K562 (cell line): ENCODE data around the gene STMN3. TPM values are rescaled to one million over a fixed set of nuclear protein-coding genes. Genes with fewer than 3 reads are reported as not detected.

Experiments
- ARID1B ChIP-seq: fragments of 450-650 bp; IDR thresholded peaks from 2 replicates; pipeline ENCODE4 v1.6.1; 2016; ENCODE audit warnings: antibody characterized with exemption, mild to moderate bottlenecking, inconsistent platforms
- ATF7 ChIP-seq: fragments of 450-650 bp; IDR thresholded peaks from 2 replicates; pipeline ENCODE4 v1.7.1; 2014; ENCODE audit warnings: mild to moderate bottlenecking, moderate library complexity
- CHD4 ChIP-seq: fragments of 200-600 bp; sonication (generic); IDR thresholded peaks from 3 replicates; pipeline ENCODE4 v1.6.1; 2012; ENCODE audit warnings: low read depth, mild to moderate bottlenecking, mixed read lengths, low read length, inconsistent platforms; ENCODE audit not compliant: insufficient read depth, insufficient replicate concordance, poor library complexity, severe bottlenecking
- ILF3 ChIP-seq: fragments of 450-650 bp; IDR thresholded peaks from 2 replicates; pipeline ENCODE4 v1.6.1; 2018; ENCODE audit warnings: antibody characterized with exemption, mild to moderate bottlenecking, moderate library complexity, borderline replicate concordance
- POLR2A ChIP-seq: fragments of 450-650 bp; conservative IDR thresholded peaks from 2 replicates; pipeline ENCODE4 v1.6.1; 2016
- POLR2AphosphoS5 ChIP-seq: IDR thresholded peaks from 2 replicates; pipeline ENCODE4 v1.6.1; 2011; ENCODE audit warnings: mild to moderate bottlenecking, low read depth, low read length, moderate library complexity; ENCODE audit not compliant: control insufficient read depth, insufficient read depth
- SMARCA4 ChIP-seq: fragments of 450-650 bp; IDR thresholded peaks from 2 replicates; pipeline ENCODE4 v1.6.1; 2016
- STAT5A ChIP-seq: IDR thresholded peaks from 2 replicates; pipeline ENCODE4 v1.6.1; 2012; ENCODE audit warnings: low read length, inconsistent platforms, borderline replicate concordance
- TAL1 ChIP-seq: fragments of 450-650 bp; IDR thresholded peaks from 2 replicates; pipeline ENCODE4 v1.6.1; 2016; ENCODE audit warnings: mild to moderate bottlenecking
- THRB ChIP-seq: fragments of 450-650 bp; formaldehyde crosslinking; conservative IDR thresholded peaks from 2 replicates; pipeline ENCODE4 v1.4.0; 2022; ENCODE audit warnings: mild to moderate bottlenecking, missing genetic modification characterization
- USF1 ChIP-seq: sonication (generic); formaldehyde crosslinking; IDR thresholded peaks from 2 replicates; pipeline ENCODE4 v1.9.0; 2022; ENCODE audit warnings: mild to moderate bottlenecking, missing genetic modification reagents
- ZBTB7A ChIP-seq: IDR thresholded peaks from 2 replicates; pipeline ENCODE4 v1.6.1; 2011; ENCODE audit warnings: low read depth, mild to moderate bottlenecking, low read length, moderate library complexity, borderline replicate concordance; ENCODE audit not compliant: control insufficient read depth
- ZNF239 ChIP-seq: fragments of 250-450 bp; sonication (Bioruptor Pico); IDR thresholded peaks from 2 replicates; pipeline ENCODE4 v1.4.0; 2020; ENCODE audit warnings: mild to moderate bottlenecking
- ZNF24 ChIP-seq: fragments of 450-650 bp; IDR thresholded peaks from 2 replicates; pipeline ENCODE4 v1.6.1; 2016
- polyA plus RNA-seq, 8 experiments: library from polyadenylated mRNA; depleted of rRNA in 4 of 8; stranded (reverse) in 5 of 8; unstranded in 3 of 8; fragments of >200 nt; fragmentation: Nextera tagmentation in 2 of 8; fragmentation: Illumina TruSeq in 1 of 8; extraction: Ambion mirVana in 2 of 8; extraction: Trizol in 1 of 8; gene quantifications; 2 replicates each; pipeline versions ENCODE4 v1.2.1 to v1.2.3, GENCODE V29; 2011 to 2014; ENCODE audit warnings: inconsistent platforms in 1 of 8, missing spikeins in 1 of 8
- total RNA-seq, 7 experiments: library from RNA; depleted of rRNA in 6 of 7; stranded (reverse); fragments of >200 nt in 6 of 7; fragmentation: Illumina TruSeq in 2 of 7; extraction: Trizol in 2 of 7; gene quantifications; 2 replicates each; pipeline versions ENCODE4 v1.2.1 to v1.2.3, GENCODE V29; 2011 to 2021; ENCODE audit warnings: low replicate concordance in 1 of 7
- TF ChIP-seq, protein P1 (sequence below): sonication (generic); formaldehyde crosslinking; IDR thresholded peaks from 2 replicates; pipeline ENCODE4 v1.8.1; 2023; ENCODE audit warnings: mild to moderate bottlenecking, missing genetic modification reagents
- TF ChIP-seq, protein P2 (sequence below): fragments of 450-650 bp; formaldehyde crosslinking; IDR thresholded peaks from 2 replicates; pipeline ENCODE4 v1.4.0; 2020; ENCODE audit warnings: mild to moderate bottlenecking, moderate library complexity
- TF ChIP-seq, protein P3 (sequence below): fragments of 250-450 bp; sonication (Bioruptor Pico); IDR thresholded peaks from 2 replicates; pipeline ENCODE4 v1.4.0; 2020

Gene STMN3
- total and polyA plus RNA-seq, 9 of the 15 experiments (the other 6 are each of a cell fraction or from before 2014, with no cell fraction given) = 0.70 to 65.6 (median 29.4) TPM

DNA sequence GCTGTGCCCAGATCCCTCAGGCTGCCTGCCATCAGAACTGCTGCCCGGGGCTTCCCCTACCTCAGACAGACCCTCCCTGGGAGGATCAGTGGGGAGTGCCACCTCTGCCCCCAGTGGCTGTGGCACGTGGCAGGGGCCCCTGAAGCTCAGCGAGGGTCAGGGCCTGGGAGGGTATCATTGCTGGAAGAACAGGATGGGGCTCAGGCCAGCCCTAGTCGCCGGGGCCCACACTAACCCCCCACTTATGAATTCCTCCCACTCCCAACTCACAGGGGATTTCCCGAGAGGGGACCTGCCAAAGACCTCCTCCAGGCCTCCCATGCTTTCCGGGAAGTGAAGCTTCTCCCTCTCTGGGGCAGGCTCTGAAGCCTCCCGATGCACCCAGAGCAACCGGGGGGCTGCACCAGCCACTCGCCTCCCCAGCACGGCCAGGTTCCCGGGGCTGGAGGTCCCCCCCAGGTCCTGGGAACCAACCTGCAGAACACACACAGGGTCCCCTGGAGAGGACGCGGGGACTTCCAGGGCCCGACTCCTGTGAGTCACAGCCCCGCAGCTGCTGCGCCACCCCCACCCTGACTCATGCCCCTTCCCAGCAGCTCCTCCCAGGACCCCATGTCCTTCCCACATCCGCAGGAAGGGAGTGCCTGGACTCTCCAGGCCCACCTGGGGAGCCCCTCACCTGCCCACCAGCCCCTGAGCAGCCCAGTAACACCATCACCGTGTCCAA, 45.7 kb upstream of the STMN3 start (continued):
- TF ChIP-seq THRB (CRISPR knock-in tag) (peak; percentile 50; the same call in 1 of the 2 replicates), ZBTB7A (peak; percentile 80; the same call in 1 of the 2 replicates), POLR2AphosphoS5 (peak; percentile 26; the same call in 1 of the 2 replicates), SMARCA4 (0 out of 2 replicates have a peak, but pooled peaks have one; percentile 19), CHD4 (no peak), ARID1B (peak; percentile 59), ILF3 (no peak), STAT5A (no peak), ATF7 (no peak), USF1 (CRISPR knock-in tag) (no peak), ZNF24 (no peak), POLR2A (peak; percentile 60), ZNF239 (CRISPR knock-in tag) (no peak), TAL1 (no peak)
- TF ChIP-seq, protein P1, sequence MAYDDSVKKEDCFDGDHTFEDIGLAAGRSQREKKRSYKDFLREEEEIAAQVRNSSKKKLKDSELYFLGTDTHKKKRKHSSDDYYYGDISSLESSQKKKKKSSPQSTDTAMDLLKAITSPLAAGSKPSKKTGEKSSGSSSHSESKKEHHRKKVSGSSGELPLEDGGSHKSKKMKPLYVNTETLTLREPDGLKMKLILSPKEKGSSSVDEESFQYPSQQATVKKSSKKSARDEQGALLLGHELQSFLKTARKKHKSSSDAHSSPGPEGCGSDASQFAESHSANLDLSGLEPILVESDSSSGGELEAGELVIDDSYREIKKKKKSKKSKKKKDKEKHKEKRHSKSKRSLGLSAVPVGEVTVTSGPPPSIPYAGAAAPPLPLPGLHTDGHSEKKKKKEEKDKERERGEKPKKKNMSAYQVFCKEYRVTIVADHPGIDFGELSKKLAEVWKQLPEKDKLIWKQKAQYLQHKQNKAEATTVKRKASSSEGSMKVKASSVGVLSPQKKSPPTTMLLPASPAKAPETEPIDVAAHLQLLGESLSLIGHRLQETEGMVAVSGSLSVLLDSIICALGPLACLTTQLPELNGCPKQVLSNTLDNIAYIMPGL = no peak
- TF ChIP-seq, protein P2, sequence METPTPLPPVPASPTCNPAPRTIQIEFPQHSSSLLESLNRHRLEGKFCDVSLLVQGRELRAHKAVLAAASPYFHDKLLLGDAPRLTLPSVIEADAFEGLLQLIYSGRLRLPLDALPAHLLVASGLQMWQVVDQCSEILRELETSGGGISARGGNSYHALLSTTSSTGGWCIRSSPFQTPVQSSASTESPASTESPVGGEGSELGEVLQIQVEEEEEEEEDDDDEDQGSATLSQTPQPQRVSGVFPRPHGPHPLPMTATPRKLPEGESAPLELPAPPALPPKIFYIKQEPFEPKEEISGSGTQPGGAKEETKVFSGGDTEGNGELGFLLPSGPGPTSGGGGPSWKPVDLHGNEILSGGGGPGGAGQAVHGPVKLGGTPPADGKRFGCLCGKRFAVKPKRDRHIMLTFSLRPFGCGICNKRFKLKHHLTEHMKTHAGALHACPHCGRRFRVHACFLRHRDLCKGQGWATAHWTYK (CRISPR knock-in tag) = no peak
- TF ChIP-seq, protein P3, sequence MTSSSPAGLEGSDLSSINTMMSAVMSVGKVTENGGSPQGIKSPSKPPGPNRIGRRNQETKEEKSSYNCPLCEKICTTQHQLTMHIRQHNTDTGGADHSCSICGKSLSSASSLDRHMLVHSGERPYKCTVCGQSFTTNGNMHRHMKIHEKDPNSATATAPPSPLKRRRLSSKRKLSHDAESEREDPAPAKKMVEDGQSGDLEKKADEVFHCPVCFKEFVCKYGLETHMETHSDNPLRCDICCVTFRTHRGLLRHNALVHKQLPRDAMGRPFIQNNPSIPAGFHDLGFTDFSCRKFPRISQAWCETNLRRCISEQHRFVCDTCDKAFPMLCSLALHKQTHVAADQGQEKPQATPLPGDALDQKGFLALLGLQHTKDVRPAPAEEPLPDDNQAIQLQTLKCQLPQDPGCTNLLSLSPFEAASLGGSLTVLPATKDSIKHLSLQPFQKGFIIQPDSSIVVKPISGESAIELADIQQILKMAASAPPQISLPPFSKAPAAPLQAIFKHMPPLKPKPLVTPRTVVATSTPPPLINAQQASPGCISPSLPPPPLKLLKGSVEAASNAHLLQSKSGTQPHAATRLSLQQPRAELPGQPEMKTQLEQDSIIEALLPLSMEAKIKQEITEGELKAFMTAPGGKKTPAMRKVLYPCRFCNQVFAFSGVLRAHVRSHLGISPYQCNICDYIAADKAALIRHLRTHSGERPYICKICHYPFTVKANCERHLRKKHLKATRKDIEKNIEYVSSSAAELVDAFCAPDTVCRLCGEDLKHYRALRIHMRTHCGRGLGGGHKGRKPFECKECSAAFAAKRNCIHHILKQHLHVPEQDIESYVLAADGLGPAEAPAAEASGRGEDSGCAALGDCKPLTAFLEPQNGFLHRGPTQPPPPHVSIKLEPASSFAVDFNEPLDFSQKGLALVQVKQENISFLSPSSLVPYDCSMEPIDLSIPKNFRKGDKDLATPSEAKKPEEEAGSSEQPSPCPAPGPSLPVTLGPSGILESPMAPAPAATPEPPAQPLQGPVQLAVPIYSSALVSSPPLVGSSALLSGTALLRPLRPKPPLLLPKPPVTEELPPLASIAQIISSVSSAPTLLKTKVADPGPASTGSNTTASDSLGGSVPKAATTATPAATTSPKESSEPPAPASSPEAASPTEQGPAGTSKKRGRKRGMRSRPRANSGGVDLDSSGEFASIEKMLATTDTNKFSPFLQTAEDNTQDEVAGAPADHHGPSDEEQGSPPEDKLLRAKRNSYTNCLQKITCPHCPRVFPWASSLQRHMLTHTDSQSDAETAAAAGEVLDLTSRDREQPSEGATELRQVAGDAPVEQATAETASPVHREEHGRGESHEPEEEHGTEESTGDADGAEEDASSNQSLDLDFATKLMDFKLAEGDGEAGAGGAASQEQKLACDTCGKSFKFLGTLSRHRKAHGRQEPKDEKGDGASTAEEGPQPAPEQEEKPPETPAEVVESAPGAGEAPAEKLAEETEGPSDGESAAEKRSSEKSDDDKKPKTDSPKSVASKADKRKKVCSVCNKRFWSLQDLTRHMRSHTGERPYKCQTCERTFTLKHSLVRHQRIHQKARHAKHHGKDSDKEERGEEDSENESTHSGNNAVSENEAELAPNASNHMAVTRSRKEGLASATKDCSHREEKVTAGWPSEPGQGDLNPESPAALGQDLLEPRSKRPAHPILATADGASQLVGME = no peak
